ENCODE data around the gene JMJD6.

GRCh38 chr17:76695059-76695831 is 31.2 kb downstream of the JMJD6 start:
- no peak for TF ChIP-seq CTCF (conservative IDR thresholded peaks at IDR 0.05 in 1 of 2, IDR thresholded peaks at IDR 0.05 in 1 of 2; ENCODE audit: extremely low read depth in 1 of 2, insufficient read depth in 1 of 2, low read depth in 1 of 2, low read length in 2 of 2)
- TF ChIP-seq EZH2 (IDR thresholded peaks at IDR 0.05; ENCODE audit: borderline replicate concordance, low read length) = no peak
